Ectodermal cell (in vitro differentiated cells): Measurements from ENCODE around the gene CECR2. TPM values are rescaled to one million over a fixed set of nuclear protein-coding genes. Genes with fewer than 3 reads are reported as not detected.

Experiments used
- H3K27ac ChIP-seq: 2 replicates; pipeline ENCODE4 v1.7.0; 2013; ENCODE audit warnings: mild to moderate bottlenecking, low read depth, low read length; ENCODE audit not compliant: insufficient read depth, poor library complexity, severe bottlenecking
- H3K27me3 ChIP-seq: 2 replicates; pipeline ENCODE4 v1.7.0; 2013; ENCODE audit warnings: mild to moderate bottlenecking, low read length; ENCODE audit not compliant: insufficient read depth, control insufficient read depth, poor library complexity, severe bottlenecking
- H3K36me3 ChIP-seq: one replicate; pipeline ENCODE4 v1.7.0; 2013; ENCODE audit warnings: low read length; ENCODE audit not compliant: control insufficient read depth, insufficient read depth
- H3K4me1 ChIP-seq: one replicate; pipeline ENCODE4 v1.7.0; 2013; ENCODE audit warnings: low read length; ENCODE audit not compliant: control insufficient read depth, insufficient read depth
- H3K4me3 ChIP-seq: 2 replicates; pipeline ENCODE4 v1.7.0; 2013; ENCODE audit warnings: low read depth, low read length, control low read depth; ENCODE audit not compliant: insufficient read depth
- H3K9me3 ChIP-seq: 2 replicates; pipeline ENCODE4 v1.7.0; 2013; ENCODE audit warnings: mild to moderate bottlenecking, low read length, moderate library complexity; ENCODE audit not compliant: control insufficient read depth
- WGBS, 2 experiments: methylation state at CpG; one replicate each; pipeline ENCODE4 v1.1.7; 2013; ENCODE audit warnings: missing lambda C conversion rate in 2 of 2; 5-methylcytosine and 5-hydroxymethylcytosine counted together
- polyA plus RNA-seq, 4 experiments: library from polyadenylated mRNA; stranded (reverse); fragments of 50-300 nt; gene quantifications; one replicate each; pipeline ENCODE4 v1.2.3, GENCODE V29; 2013

Gene CECR2
- polyA plus RNA-seq (2013, experiment 1 of 4) = 53.1 TPM
- polyA plus RNA-seq (2013, experiment 2 of 4) = 72.9 TPM
- polyA plus RNA-seq (2013, experiment 3 of 4) = 42.7 TPM
- 48.1 TPM for polyA plus RNA-seq (2013, experiment 4 of 4)

- no peaks in the 10 kb centered on the region for H3K27me3 ChIP-seq
- H3K36me3 ChIP-seq = no peaks in the 10 kb centered on the region
- H3K27ac ChIP-seq = peak within 1 kb of the TSS; percentile 99
- no peaks in the 10 kb centered on the region for H3K9me3 ChIP-seq
- 0% methylated on average over 92 of the region's 92 CpGs for WGBS, 2 experiments
- peak within 1 kb of the TSS; percentile 97 for H3K4me3 ChIP-seq
- H3K4me1 ChIP-seq = peaks cover 32% of the 10 kb centered on the region
Observed at GRCh38 chr22:17369439-17370025, at the start of gene CECR2. Gene CECR2, plus strand, starts transcription at chr22:17369460. Its CDS starts 324 bp downstream, at chr22:17369784.

- Histone ChIP-seq H3K36me3 (no peaks in the 10 kb centered on the region), H3K27me3 (no peaks in the 10 kb centered on the region), H3K27ac (no peak overlapping the region), H3K4me1 (peaks cover 11% of the 10 kb centered on the region), H3K4me3 (no peak overlapping the region), H3K9me3 (no peaks in the 10 kb centered on the region)
- WGBS, 2 experiments = 51 to 53% methylated on average over 5 of the region's 5 CpGs
Observed at GRCh38 chr22:17319546-17319945, 49.7 kb upstream of the CECR2 start.

- Histone ChIP-seq H3K4me1 (peaks cover 11% of the 10 kb centered on the region), H3K27ac (no peak overlapping the region), H3K36me3 (no peaks in the 10 kb centered on the region), H3K9me3 (no peaks in the 10 kb centered on the region), H3K27me3 (no peaks in the 10 kb centered on the region), H3K4me3 (no peak overlapping the region)
- 91 to 95% methylated on average over 3 of the region's 4 CpGs for WGBS, 2 experiments
Observed at GRCh38 chr22:17322511-17322910, 46.7 kb upstream of the CECR2 start.

- no peaks in the 10 kb centered on the region for H3K4me1 ChIP-seq
- no peaks in the 10 kb centered on the region for H3K36me3 ChIP-seq
- WGBS, 2 experiments = 94 to 97% methylated on average over 9 of the region's 9 CpGs
- H3K9me3 ChIP-seq = no peaks in the 10 kb centered on the region
- no peaks in the 10 kb centered on the region for H3K27me3 ChIP-seq
- no peak overlapping the region for H3K27ac ChIP-seq
- H3K4me3 ChIP-seq = no peak overlapping the region
Observed at GRCh38 chr22:17331690-17332089, 37.6 kb upstream of the CECR2 start.

- WGBS, 2 experiments = 88 to 89% methylated on average over 16 of the region's 16 CpGs
- Histone ChIP-seq H3K4me3 (no peak overlapping the region), H3K4me1 (no peaks in the 10 kb centered on the region), H3K36me3 (no peaks in the 10 kb centered on the region), H3K9me3 (no peaks in the 10 kb centered on the region), H3K27ac (no peak overlapping the region), H3K27me3 (no peaks in the 10 kb centered on the region)
Observed at GRCh38 chr22:17332109-17332800, 37.0 kb upstream of the CECR2 start.

- Histone ChIP-seq H3K4me3 (no peak overlapping the region), H3K27me3 (no peaks in the 10 kb centered on the region), H3K36me3 (no peaks in the 10 kb centered on the region), H3K9me3 (no peaks in the 10 kb centered on the region), H3K4me1 (no peaks in the 10 kb centered on the region), H3K27ac (no peak overlapping the region)
- WGBS, 2 experiments = 90 to 92% methylated on average over 6 of the region's 6 CpGs
Observed at GRCh38 chr22:17334059-17334458, 35.2 kb upstream of the CECR2 start.

- WGBS, 2 experiments = 88% methylated on average over 6 of the region's 6 CpGs
- Histone ChIP-seq H3K36me3 (no peaks in the 10 kb centered on the region), H3K27me3 (no peaks in the 10 kb centered on the region)
Observed at GRCh38 chr22:17334983-17335382, 34.3 kb upstream of the CECR2 start.

GRCh38 chr22:17336061-17336460 lies 33.2 kb upstream of the CECR2 start:
- no peaks in the 10 kb centered on the region for H3K9me3 ChIP-seq
- no peaks in the 10 kb centered on the region for H3K27me3 ChIP-seq
- H3K36me3 ChIP-seq = no peaks in the 10 kb centered on the region
- H3K4me1 ChIP-seq = no peaks in the 10 kb centered on the region
- 91 to 95% methylated on average over 3 to 5 of the region's 5 CpGs for WGBS, 2 experiments
- no peak overlapping the region for H3K4me3 ChIP-seq
- no peak overlapping the region for H3K27ac ChIP-seq

More at GRCh38 chr22:17334983-17335382, 34.3 kb upstream of the CECR2 start:
- no peaks in the 10 kb centered on the region for H3K9me3 ChIP-seq
- no peak overlapping the region for H3K4me3 ChIP-seq
- no peak overlapping the region for H3K27ac ChIP-seq
- no peaks in the 10 kb centered on the region for H3K4me1 ChIP-seq

GRCh38 chr22:17337639-17338038 lies 31.6 kb upstream of the CECR2 start:
- no peaks in the 10 kb centered on the region for H3K4me1 ChIP-seq
- 89 to 90% methylated on average over 11 of the region's 11 CpGs for WGBS, 2 experiments
- no peaks in the 10 kb centered on the region for H3K27me3 ChIP-seq
- H3K27ac ChIP-seq = no peak overlapping the region
- no peaks in the 10 kb centered on the region for H3K9me3 ChIP-seq
- H3K36me3 ChIP-seq = no peaks in the 10 kb centered on the region
- H3K4me3 ChIP-seq = no peak overlapping the region

- Histone ChIP-seq H3K27ac (no peak overlapping the region), H3K27me3 (no peaks in the 10 kb centered on the region), H3K9me3 (no peaks in the 10 kb centered on the region), H3K4me3 (no peak overlapping the region), H3K4me1 (no peaks in the 10 kb centered on the region), H3K36me3 (no peaks in the 10 kb centered on the region)
- 83 to 84% methylated on average over 8 of the region's 8 CpGs for WGBS, 2 experiments
Observed at GRCh38 chr22:17339095-17339693, 30.1 kb upstream of the CECR2 start.
